Uterus (tissue), 2 donors: ENCODE data around the gene P2RY4.

Experiments used
- CTCF ChIP-seq, 4 experiments: fragments of 200-600 bp in 2 of 4; fragments of 450-650 bp in 2 of 4; sonication (generic) in 2 of 4; IDR thresholded peaks; one replicate each; pipeline ENCODE4 v1.5.1; 2016 to 2019; ENCODE audit warnings: antibody characterized with exemption in 4 of 4, mild to moderate bottlenecking in 2 of 4, moderate library complexity in 1 of 4
- POLR2A ChIP-seq, 2 donors: fragments of 450-650 bp; IDR thresholded peaks; one replicate each; pipeline ENCODE4 v1.6.1; 2016; ENCODE audit warnings: antibody characterized with exemption in 2 of 2, mild to moderate bottlenecking in 1 of 2, moderate library complexity in 1 of 2

GRCh38 chrX:70262952-70263567 is 3.1 kb upstream of the P2RY4 start:
- TF ChIP-seq CTCF (IDR thresholded peaks at IDR 0.05) (peak in 1 of 4 experiments; percentile 16), POLR2A (IDR thresholded peaks at IDR 0.05) (no peak)
